Measurements from ENCODE around the gene PALMD.

Gene PALMD

DNA sequence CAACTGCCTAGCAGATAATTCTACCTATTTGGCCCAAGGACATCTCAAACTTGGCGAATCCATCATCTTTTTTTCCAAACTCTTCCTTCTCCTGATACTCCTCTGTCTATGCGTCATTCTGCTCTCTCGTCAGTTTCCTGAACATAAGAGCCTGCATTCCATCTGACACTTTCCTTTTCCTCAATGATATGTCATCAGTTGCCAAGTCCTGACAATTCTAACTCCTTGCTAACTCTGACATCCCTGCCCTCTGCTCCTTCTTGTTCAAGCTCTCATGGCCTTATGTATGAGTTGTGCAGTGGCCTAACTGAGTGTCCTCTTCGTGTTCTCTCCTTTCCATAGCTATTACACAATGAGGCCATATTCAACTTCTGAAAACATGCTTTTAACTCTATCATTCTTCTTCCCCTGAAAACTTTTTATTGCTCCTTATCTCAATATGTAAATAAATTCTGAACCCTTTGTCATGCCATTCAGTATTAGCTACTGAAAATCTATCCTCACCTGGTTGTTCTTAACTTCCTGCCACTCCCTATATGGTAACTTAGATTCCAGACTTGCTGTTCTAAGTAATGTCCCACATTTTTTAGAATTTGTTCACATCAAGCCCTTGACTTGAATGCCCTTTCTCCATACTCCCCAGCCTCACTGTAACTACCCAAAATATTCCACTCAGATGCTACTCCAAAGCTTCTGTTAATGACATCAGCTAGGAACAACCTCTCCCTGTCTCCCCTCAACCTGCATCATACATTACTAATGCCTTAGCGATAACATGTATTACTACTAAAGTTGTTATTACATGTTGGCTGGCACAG is 11.5 kb downstream of the PALMD start:
- no peak overlapping the region for H3K4me3 ChIP-seq (ENCODE audit: low read depth, low read length)

DNA sequence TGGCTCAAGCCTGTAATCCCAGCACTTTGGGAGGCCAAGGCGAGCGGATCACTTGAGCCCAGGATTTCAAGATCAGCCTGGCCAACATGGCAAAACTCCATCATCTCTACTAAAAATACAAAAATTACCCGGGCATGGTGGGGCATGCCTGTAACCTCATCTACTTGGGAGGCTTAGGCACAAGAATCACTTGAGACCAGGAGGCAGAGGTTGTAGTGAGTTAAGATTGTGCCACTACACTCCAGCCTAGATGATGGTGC is 12.0 kb downstream of the PALMD start:
- H3K4me3 ChIP-seq (ENCODE audit: low read depth, low read length): no peak overlapping the region

DNA sequence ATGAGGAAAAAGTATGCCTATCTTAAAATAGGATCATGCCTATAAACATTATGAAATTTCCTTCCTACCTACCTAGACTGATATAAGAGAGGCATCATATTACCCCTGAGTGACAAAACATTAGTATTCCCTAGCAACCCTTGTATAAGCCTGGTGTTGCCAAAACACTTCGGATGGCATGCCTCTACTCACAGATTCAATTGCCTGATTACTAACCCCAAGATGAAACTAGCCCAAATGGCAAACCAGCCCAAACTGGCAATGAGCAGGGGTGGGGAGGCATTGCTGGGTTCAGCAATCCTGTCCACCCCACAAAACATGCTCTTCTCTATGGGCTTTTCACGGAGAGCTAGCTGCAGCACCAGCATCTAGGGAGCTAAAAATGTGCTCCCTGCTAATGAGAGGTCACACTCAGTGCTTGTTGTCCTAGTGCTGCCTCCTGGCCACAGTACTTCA is 13.9 kb downstream of the PALMD start:
- H3K4me3 ChIP-seq (ENCODE audit: low read depth, low read length): no peak overlapping the region

DNA sequence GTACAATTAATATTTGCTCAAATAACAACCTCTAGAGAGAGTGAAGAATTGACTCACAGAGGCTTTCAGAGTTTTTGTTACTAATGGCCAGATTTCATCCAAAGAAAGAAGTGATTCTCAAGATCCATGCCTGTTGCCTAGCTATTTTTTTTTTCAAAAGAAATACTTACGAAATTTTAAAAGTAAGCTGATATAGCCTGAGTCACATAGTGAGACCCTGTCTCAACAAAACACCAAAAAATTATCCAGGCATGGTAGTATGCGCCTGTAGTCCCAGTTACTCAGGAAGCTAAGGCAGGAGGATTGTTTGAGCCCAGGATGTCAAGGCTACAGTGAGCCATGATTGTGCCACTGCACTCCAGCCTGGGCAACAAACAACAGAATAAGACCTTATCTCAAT is 14.6 kb downstream of the PALMD start:
- no peak overlapping the region for H3K4me3 ChIP-seq (ENCODE audit: low read depth, low read length)

DNA sequence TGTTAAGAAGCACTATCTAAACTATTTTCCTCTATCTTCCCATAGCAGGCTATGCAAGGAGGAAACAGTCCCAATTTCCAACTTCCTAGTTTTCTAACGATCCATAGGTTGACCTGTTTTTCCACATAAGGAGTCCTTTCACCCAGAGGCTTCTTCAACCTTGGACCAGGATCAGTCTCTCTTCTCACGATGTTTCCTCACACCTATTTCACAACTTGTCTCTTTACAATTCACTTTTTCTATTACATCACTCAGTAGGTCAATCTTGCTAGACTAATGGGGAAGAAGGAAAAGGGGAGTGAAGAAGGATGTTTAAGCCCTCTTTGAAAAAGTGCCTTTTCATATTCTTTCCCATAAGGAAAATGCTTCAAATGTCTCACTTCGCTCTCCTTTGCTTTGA is 15.9 kb downstream of the PALMD start:
- H3K4me3 ChIP-seq (ENCODE audit: low read depth, low read length): no peak overlapping the region

DNA sequence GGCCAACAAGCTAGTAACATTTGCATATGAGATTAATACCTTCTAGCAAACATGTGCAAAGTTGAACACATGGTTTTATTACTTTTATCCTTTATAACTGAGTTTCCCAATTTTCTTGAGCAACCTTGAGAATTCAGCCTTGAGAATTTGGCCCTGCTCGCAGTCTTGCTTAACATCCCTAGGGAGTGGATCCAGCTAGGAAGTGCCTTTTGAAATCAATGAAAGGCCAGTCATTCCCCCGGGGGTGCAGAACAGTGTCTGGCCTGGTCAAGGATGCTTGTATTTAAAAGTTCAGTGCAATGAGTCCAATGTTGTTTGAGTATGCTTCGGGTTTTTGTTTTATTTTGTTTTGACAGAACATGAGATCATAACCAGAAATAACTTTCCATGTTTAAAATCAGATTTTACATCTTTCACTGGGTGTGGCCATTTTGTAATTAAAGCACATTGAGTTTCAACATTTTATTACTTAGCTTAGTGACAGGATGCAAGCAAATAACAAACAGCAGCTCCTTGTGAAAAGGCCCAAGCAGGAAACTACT is 16.7 kb downstream of the PALMD start:
- no peak overlapping the region for H3K4me3 ChIP-seq (ENCODE audit: low read depth, low read length)

DNA sequence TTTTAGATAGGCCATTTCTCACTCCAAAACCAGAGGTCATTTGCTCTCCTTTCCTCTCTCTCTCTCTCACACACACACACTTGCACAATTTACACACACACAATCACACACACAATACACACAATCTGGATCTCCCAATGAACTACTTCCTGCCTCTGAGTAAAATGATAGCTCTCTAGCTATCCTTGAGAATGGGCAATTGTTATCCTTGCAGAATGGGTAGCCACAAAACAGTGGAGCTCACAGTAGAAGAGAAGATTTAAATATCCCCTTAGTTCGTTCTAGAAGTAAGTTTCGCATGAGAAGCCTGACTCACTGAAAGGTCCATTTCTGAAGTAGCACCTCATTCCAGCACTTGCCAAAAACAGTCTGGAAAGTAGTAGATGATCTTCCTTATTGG is 17.6 kb downstream of the PALMD start:
- no peak overlapping the region for H3K4me3 ChIP-seq (ENCODE audit: low read depth, low read length)

DNA sequence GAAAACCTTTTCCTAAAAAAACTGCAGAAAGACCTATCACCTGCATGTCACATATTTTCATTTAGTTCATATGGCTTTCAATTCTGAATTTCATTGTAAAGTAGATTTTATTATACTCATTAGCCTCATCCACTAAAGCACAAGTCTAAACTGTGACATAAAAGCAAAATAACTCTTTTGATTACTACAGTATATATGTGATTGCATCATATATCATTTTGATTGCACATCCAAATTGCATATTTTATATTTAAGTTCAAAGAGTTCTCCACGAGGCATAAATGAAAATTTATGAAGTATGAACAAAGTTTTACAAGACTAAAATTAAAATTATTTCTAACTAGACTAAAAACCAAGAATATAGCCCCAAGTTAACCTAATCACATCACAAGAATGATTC is 19.3 kb downstream of the PALMD start:
- no peak overlapping the region for H3K4me3 ChIP-seq (ENCODE audit: low read depth, low read length)

DNA sequence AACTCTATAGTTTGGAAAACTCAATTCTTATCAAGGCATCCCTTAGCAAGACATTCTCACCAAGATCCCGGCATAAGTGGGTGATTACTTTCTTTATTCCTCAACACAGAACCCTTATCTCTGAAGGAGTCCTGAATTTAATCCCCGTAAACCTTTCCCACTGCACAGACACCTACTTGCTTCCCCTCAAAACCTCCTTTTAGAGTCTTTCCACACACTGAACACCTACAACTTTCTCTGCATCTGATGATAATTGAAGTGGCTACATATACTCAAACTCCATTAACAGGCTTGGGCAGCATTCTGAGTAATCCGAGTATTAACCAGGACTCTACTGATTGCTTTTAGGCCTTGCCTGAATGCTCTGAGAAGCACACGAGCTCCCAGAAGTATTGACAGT is 23.5 kb downstream of the PALMD start:
- H3K4me3 ChIP-seq (ENCODE audit: low read depth, low read length): no peak overlapping the region

DNA sequence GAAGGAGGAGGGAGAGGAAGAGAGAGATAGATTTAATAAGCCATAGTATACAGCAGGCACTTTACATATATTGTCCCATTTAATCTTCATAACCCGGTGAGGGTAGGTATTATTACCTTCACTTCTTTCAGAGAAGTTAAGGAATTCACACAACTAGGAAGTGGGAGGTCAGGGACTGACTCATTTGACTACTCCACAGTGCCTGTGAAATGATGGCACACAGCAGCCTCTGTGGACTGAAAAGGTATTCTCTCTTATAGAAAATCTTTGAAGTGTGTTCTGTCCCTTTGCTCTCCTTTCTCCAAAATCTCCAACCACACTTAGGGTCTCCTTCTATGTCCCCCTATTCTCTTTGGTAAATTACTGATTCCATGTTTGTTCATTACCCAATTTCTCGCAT is 23.9 kb downstream of the PALMD start:
- H3K4me3 ChIP-seq (ENCODE audit: low read depth, low read length): no peak overlapping the region

DNA sequence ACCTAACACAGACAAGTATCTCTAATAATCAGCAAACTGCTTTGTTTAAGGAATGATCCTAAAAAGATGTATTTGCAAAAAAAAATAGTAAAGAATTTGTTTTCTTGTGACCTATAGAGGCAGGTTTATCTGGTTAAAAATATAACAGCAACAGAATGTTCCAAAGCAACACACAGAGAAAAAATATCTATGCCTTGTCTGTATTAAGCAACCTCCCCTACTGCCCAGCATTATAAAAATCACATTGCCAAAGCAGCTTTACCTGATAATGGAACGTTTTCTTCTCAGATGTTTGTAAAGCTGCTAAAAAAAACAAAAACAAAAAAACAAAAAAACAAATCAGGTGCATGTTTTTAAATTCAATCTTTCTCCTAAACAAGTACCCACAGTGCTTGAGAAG is 24.7 kb downstream of the PALMD start:
- no peak overlapping the region for H3K4me3 ChIP-seq (ENCODE audit: low read depth, low read length)

DNA sequence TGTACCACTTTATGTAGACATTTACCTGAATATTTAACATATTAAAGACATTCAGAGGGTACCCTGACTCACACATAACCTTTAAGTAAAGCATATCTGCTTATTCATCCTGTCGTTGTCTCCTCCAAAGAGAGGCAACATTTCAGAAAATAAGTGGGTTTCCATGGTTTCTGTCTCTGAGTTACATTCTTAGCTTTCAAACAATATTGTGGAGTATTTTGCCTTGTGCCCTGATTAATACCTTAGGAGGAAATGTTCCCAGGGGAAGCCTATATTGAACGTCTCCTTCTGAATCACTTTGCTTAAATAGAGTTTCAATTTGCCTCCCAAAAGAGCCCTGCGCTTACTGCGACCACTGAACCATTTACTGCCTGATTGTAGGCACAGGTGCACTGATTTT is 26.1 kb downstream of the PALMD start:
- H3K4me3 ChIP-seq (ENCODE audit: low read depth, low read length): no peak overlapping the region

DNA sequence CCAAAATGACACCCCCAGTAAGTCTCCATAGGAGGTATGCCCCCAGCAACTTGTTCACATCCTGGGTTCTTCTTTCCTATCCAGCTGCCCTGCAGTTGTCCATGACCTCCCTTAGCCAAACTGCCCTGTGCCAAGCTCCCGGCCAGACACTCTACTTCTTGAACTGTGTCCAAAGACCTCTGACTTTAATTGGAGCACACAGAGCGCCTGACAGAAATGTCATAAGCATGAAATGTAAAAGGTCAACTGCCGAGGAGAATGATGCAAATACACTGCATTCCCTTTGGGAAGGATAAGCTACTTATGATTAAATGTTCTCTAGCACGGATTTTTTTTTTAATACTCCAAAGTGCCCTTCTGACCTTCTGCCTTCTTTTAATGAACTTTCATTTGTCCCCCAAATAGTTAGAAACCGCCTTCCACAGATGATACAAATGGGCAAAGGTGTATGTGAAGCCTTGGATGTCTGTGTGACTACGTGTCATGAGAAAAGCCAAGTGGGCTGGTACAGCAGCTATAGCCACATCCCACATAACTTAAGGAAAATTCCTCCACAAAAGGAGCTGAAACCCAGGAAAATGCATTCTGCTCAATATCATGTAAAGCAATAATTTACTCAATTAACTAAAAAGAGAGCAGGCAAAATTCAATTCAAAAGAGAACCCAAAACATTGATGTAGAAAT is 26.8 kb downstream of the PALMD start:
- H3K4me3 ChIP-seq (ENCODE audit: low read depth, low read length): no peak overlapping the region

DNA sequence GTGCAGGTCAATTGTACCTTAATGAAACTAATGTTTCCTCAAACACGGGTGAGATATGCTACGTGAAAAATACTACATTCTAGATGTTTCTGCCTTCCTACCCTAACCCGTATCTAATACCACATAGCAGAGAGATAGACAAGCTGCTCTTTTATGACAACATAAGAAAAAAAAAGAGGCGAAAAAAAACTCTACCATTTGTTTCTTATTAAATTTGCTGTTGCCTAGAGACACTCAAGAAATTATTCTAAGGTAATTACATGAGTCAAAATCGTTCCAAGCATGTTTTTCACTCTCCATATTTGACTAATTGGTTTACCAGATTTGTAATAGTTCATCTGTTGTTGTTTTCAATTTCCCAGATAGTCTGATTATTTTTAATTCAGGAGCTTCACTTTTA is 27.4 kb downstream of the PALMD start:
- no peak overlapping the region for H3K4me3 ChIP-seq (ENCODE audit: low read depth, low read length)

DNA sequence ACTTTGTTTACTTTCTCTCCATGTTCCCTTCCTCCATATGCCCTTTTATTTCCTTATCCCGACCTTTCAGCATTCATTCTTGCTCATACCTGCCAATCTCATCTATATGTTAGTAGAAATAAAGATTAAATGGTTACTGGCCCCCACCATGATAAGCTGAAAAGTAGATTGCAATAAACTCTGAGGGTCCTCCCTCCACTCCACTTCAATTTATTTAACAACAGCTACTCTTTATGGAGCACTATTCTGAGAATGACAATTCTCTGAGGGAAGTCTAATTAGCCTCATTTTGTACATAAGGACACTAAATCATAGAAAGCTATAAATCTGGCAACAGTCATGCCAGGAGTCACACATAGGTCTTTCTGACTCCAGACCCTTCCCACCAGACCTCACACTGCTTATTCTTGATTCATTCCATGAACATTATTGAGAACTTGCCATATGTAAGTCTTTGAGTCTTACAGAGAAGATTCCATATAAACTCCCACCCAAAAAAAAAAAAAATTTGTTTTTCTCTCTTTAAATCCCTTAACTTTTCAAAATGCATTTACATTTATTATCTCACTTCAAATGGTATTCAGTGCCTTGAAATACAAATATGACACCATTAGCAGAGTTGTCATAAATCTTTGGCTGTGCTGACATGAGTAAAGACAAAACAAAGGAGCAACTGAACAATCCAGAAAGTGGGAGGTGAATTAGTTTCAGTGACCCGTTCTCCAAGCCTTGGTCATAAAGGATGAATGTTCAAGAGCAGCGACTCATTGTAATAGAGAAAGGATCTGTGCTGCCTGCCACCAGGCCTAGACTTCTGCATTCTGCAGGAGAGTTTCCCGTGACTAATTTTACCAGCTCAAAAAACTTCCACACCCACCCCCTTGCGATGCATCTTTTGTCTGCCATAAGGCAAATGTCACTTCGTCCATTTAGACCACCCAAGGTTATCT is 28.5 kb downstream of the PALMD start:
- no peak overlapping the region for H3K4me3 ChIP-seq (ENCODE audit: low read depth, low read length)

DNA sequence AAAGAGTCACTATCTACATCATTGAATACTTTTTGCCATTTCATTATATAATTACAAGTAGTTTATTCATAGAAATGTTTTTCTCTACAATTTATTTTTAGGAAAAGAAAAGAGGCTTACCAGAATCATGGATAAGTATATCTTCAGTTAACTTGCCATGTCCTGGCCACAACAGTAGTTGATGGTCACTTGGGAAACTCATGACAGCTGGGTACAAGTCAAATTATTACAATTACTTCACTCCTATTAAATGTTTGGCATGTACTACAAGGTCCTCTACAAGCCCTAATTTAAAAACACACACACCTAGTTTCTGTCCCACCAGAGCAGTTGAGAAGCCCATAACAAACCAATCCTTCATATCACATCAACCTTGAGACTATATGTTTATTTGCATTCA is 29.4 kb downstream of the PALMD start:
- no peak overlapping the region for H3K4me3 ChIP-seq (ENCODE audit: low read depth, low read length)

DNA sequence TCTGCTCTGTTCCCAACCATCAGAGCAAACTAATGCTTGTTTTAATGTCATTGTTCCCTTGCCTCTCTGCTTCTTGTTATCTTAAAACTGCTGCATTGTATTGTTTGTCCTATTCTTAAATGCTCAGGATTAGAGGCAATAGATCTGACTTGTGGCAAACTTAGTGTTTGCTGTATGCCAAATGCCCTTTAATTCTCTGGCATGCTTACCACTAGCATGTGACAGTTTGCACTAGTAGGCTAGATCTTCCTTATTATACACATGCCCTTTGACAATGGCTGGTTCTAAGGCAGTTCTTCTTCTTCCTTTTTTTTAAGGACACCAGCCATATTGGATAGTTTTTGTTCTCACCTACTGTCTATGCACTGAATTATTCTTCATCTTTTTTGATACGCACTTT is 30.1 kb downstream of the PALMD start:
- H3K4me3 ChIP-seq (ENCODE audit: low read depth, low read length): no peak overlapping the region

DNA sequence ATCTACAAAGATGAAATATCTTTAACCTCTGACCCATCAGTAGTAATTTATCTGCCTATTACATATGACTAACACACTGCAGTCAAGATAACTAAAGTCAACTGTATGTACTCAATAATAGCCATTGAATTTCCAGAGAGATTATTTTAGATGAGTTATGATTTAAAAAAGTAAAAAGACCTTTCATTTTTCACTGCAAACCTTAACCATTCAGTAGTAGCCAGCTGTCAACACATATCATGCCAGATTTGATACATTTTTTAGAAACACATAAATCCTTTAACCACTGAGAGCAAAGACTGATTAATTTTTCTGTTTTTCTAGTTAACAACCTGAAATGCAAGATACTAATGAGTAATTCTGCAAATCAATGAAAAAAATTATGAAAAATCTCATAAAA is 31.0 kb downstream of the PALMD start:
- H3K4me3 ChIP-seq (ENCODE audit: low read depth, low read length): no peak overlapping the region

DNA sequence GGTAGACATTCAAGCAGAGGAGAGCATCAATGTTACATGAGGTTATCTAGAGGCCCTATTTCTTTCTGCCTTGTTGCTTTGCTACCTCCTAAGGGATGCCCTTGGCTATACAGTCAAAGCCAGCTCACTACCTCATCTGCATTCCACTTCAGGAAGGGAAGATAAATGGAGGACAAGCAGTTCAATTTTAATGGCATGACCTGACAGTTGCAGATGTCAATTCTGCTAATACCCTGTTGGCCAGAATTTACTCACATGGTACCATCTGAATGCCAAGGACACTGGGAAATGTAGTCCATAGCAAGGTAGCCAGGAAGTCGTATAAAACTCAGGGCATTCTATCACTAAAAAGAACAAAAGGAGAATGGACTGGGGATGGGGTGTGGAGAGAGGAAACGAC is 31.5 kb downstream of the PALMD start:
- no peak overlapping the region for H3K4me3 ChIP-seq (ENCODE audit: low read depth, low read length)

DNA sequence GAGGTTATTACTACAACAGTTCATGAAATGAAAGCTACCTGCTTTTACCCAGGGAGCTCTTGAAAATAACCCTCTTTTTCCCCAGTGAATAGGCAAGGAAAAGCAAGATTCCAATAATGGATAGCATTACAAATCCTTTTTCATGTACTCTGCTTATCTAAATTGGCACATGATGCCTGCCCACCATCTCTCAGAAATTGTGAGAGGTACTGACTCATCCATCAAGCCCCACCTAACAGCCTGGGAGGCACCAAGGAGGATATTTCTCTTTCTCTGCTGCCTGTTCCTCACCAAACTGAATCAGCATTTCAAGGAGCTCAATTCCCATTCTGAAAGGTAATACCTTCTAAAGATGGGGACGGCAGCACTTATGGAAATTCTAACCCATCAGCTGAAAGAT is 34.4 kb downstream of the PALMD start:
- no peak overlapping the region for H3K4me3 ChIP-seq (ENCODE audit: low read depth, low read length)

DNA sequence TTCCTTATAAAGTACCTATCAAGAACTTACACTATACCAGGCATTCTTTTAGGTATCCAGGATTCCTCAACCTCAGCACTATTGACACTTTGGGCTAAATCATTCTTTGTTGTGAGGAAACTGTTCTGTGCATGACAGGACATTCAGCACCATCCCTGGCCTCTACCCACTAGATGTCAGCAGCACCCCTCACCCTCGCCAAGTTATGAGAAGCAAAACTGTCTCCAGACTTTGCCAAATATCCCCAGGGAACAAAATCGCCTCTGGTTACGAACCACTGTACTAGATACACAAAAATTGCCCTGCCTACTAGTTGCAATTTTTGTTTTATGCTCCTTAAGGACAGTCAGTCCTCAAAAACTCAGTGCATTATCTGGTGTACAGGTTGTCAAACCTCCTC is 35.7 kb downstream of the PALMD start:
- H3K4me3 ChIP-seq (ENCODE audit: low read depth, low read length): no peak overlapping the region

Data from iPS-11a (cell line).